HEK293 (cell line): ENCODE measurements around the gene ZNF121.
A peak's percentile ranks its signal among the peaks of the same experiment; 100 is the strongest.

Experiments used
- CTCF ChIA-PET: fragments of 350-600 bp; formaldehyde crosslinking; extraction: SDS; loops from one replicate; lab custom pipeline; 2021; ENCODE audit warnings: antibody characterized with exemption; lab: Yijun Ruan, JAX
- POLR2A ChIA-PET: fragments of 300-600 bp; formaldehyde crosslinking; extraction: SDS; loops from one replicate; lab custom pipeline; 2020; ENCODE audit warnings: antibody characterized with exemption, inconsistent platforms; lab: Yijun Ruan, JAX
- H3K27ac ChIP-seq: fragments of 200-500 bp; sonication (Bioruptor generic); 2 replicates; pipeline ENCODE4 v1.5.1; 2014; ENCODE audit warnings: low read depth, low read length, control low read depth, inconsistent platforms; ENCODE audit errors: extremely low read depth
- H3K36me3 ChIP-seq, 2 experiments: fragments of 200-500 bp in 1 of 2; sonication (Bioruptor generic) in 1 of 2; 1 replicate in 1 of 2; 2 replicates in 1 of 2; pipeline ENCODE4 v1.5.1; 2014 to 2017; ENCODE audit warnings: inconsistent platforms in 2 of 2, low read length in 2 of 2; ENCODE audit not compliant: control insufficient read depth in 2 of 2, insufficient read depth in 1 of 2
- H3K4me1 ChIP-seq: fragments of 200-500 bp; sonication (Bioruptor generic); 2 replicates; pipeline ENCODE4 v1.5.1; 2014; ENCODE audit warnings: mild to moderate bottlenecking, low read length, inconsistent platforms; ENCODE audit not compliant: control insufficient read depth, insufficient read depth
- H3K4me3 ChIP-seq: 2 replicates; pipeline ENCODE4 v1.5.1; 2011; ENCODE audit warnings: low read depth, mild to moderate bottlenecking, control low read depth, low read length, moderate library complexity
- H3K9me3 ChIP-seq: fragments of 200-500 bp; sonication (Bioruptor generic); 2 replicates; pipeline ENCODE4 v1.5.1; 2014; ENCODE audit warnings: low read depth, low read length, inconsistent platforms; ENCODE audit not compliant: control insufficient read depth, insufficient read depth
- SETDB1 ChIP-seq: IDR thresholded peaks from one replicate; pipeline ENCODE4 v1.6.1; 2017; ENCODE audit warnings: mild to moderate bottlenecking, low read length, moderate library complexity, mixed read lengths; ENCODE audit not compliant: insufficient read length
- ZNF394 ChIP-seq: fragments of 450-650 bp; formaldehyde crosslinking; IDR thresholded peaks from 2 replicates; pipeline ENCODE4 v1.5.1; 2016; ENCODE audit warnings: missing biosample characterization, missing genetic modification characterization, mild to moderate bottlenecking, moderate library complexity, borderline replicate concordance
- ZNF518A ChIP-seq: fragments of 450-650 bp; formaldehyde crosslinking; conservative IDR thresholded peaks from 2 replicates; pipeline ENCODE4 v1.5.1; 2016; ENCODE audit warnings: low read depth, missing biosample characterization, missing genetic modification characterization

ZNF121 gene

GRCh38 chr19:9523885-9524474, 60.3 kb downstream of the ZNF121 start:
- Histone ChIP-seq H3K4me3 (no peak overlapping the region), H3K4me1 (no peaks in the 10 kb centered on the region), H3K36me3 (peaks cover 0 to 39% of the 10 kb centered on the region in 2 experiments; a peak in 1 of 3 replicates), H3K9me3 (no peaks in the 10 kb centered on the region), H3K27ac (no peak overlapping the region)
- ChIA-PET POLR2A (no interaction called here), CTCF (interaction anchor here (0.6 kb wide), 1 partner anchor 136 kb away, joined by 3 read pairs; no protein-coding TSS in a partner anchor)
- 0 out of 2 replicates have a peak, but pooled peaks have one; percentile 17 for TF ChIP-seq ZNF518A (tag by site-specific recombination)
- TF ChIP-seq SETDB1: peak; percentile 100
- TF ChIP-seq ZNF394 (tag by site-specific recombination): no peak
